A673 (cell line): ENCODE measurements around the gene IL23R. TPM values are rescaled to one million over a fixed set of nuclear protein-coding genes. Genes with fewer than 3 reads are reported as not detected.

Source experiments
- BruUV-seq: library from RNA; stranded (reverse); fragments of 400-500 nt; replicated peaks from 2 replicates; lab custom pipeline; 2021; lab: Mats Ljungman, UMichigan
- CTCF ChIA-PET: fragments of 300-600 bp; sonication (Branson Sonifier 250); formaldehyde crosslinking; loops from one replicate; lab custom pipeline; 2022; ENCODE audit warnings: antibody characterized with exemption; lab: Charles Lee
- POLR2A ChIA-PET: fragments of 300-600 bp; sonication (Branson Sonifier 250); formaldehyde crosslinking; loops from one replicate; lab custom pipeline; 2022; ENCODE audit warnings: antibody characterized with exemption; ENCODE audit not compliant: low non-redundant PET; lab: Charles Lee
- DNase-seq: peaks from one replicate; pipeline ENCODE4 v3.0.0-alpha.2; 2015; ENCODE audit warnings: low spot score
- H3K27ac ChIP-seq: fragments of 200-600 bp; sonication (generic); 2 replicates; pipeline ENCODE4 v1.5.1; 2016; ENCODE audit warnings: mixed run types, low read depth, mild to moderate bottlenecking, mixed read lengths, antibody characterized with exemption, low read length; ENCODE audit not compliant: poor library complexity, severe bottlenecking
- H3K27me3 ChIP-seq: fragments of 200-600 bp; sonication (generic); replicated peaks from 2 replicates; pipeline ENCODE4 v1.6.1; 2017; ENCODE audit warnings: mixed run types, low read depth, mild to moderate bottlenecking, mixed read lengths, antibody characterized with exemption, low read length; ENCODE audit not compliant: insufficient read depth, poor library complexity
- H3K36me3 ChIP-seq: fragments of 200-600 bp; sonication (generic); 2 replicates; pipeline ENCODE4 v1.6.1; 2016; ENCODE audit warnings: mixed run types, mild to moderate bottlenecking, mixed read lengths, antibody characterized with exemption, low read length; ENCODE audit not compliant: insufficient read depth, poor library complexity, severe bottlenecking
- H3K4me1 ChIP-seq: fragments of 200-600 bp; sonication (generic); 2 replicates; pipeline ENCODE4 v1.6.1; 2017; ENCODE audit warnings: mixed run types, mild to moderate bottlenecking, mixed read lengths, antibody characterized with exemption, low read length; ENCODE audit not compliant: insufficient read depth, poor library complexity, severe bottlenecking
- H3K4me3 ChIP-seq: fragments of 200-600 bp; sonication (generic); 2 replicates; pipeline ENCODE4 v1.5.1; 2016; ENCODE audit warnings: low read depth, mixed run types, mild to moderate bottlenecking, mixed read lengths, low read length; ENCODE audit not compliant: poor library complexity, severe bottlenecking
- H3K9me3 ChIP-seq: fragments of 200-600 bp; sonication (generic); 2 replicates; pipeline ENCODE4 v1.6.1; 2016; ENCODE audit warnings: mixed run types, low read depth, mild to moderate bottlenecking, mixed read lengths, antibody characterized with exemption, low read length; ENCODE audit not compliant: poor library complexity, severe bottlenecking
- EZH2 ChIP-seq: fragments of 200-600 bp; sonication (generic); IDR thresholded peaks from 2 replicates; pipeline ENCODE4 v1.6.1; 2017; ENCODE audit warnings: borderline replicate concordance, low read depth, mild to moderate bottlenecking, mixed read lengths, antibody characterized with exemption, low read length; ENCODE audit not compliant: poor library complexity, severe bottlenecking
- intact Hi-C: fragments of 100-400 bp; cut with micrococcal nuclease; formaldehyde crosslinking; loops from one replicate; pipeline ENCODE4 v1.10.0; 2022; ENCODE audit not compliant: unreplicated experiment
- total RNA-seq: library from RNA; stranded (reverse); gene quantifications from 2 replicates; pipeline ENCODE4 v1.2.3, GENCODE V29; 2021
- TF ChIP-seq, protein P1 (sequence below): fragments of 300-800, 200-600 bp; sonication (generic); conservative IDR thresholded peaks from 2 replicates; pipeline ENCODE4 v1.5.1; 2017; ENCODE audit warnings: low read depth, mild to moderate bottlenecking, antibody characterized with exemption, low read length, moderate library complexity, mixed read lengths

Gene IL23R
- total RNA-seq, 1 experiment from 2014 or later = not detected

GRCh38 chr1:67174716-67175284, 8.5 kb downstream of the IL23R start:
- CTCF ChIA-PET = no interaction called here
- no peak for TF ChIP-seq EZH2
- TF ChIP-seq, protein P1, sequence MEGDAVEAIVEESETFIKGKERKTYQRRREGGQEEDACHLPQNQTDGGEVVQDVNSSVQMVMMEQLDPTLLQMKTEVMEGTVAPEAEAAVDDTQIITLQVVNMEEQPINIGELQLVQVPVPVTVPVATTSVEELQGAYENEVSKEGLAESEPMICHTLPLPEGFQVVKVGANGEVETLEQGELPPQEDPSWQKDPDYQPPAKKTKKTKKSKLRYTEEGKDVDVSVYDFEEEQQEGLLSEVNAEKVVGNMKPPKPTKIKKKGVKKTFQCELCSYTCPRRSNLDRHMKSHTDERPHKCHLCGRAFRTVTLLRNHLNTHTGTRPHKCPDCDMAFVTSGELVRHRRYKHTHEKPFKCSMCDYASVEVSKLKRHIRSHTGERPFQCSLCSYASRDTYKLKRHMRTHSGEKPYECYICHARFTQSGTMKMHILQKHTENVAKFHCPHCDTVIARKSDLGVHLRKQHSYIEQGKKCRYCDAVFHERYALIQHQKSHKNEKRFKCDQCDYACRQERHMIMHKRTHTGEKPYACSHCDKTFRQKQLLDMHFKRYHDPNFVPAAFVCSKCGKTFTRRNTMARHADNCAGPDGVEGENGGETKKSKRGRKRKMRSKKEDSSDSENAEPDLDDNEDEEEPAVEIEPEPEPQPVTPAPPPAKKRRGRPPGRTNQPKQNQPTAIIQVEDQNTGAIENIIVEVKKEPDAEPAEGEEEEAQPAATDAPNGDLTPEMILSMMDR = no peak
- Histone ChIP-seq H3K27me3 (no peaks in the 10 kb centered on the region), H3K36me3 (no peaks in the 10 kb centered on the region), H3K27ac (no peak overlapping the region), H3K4me3 (no peak overlapping the region), H3K4me1 (no peaks in the 10 kb centered on the region), H3K9me3 (no peaks in the 10 kb centered on the region)
- intact Hi-C loops = no loop called here
- POLR2A ChIA-PET = no interaction called here
- DNase-seq = no peak
- no TSS peak for BruUV-seq

- H3K27ac ChIP-seq = no peak overlapping the region
- H3K27me3 ChIP-seq = no peaks in the 10 kb centered on the region
- intact Hi-C loops = no loop called here
- no peak overlapping the region for H3K4me3 ChIP-seq
- POLR2A ChIA-PET = no interaction called here
- H3K4me1 ChIP-seq = no peaks in the 10 kb centered on the region
- CTCF ChIA-PET = no interaction called here
- H3K9me3 ChIP-seq = no peaks in the 10 kb centered on the region
- no peaks in the 10 kb centered on the region for H3K36me3 ChIP-seq
- TF ChIP-seq EZH2 = no peak
- TF ChIP-seq, protein P1 = no peak
- no peak for DNase-seq
- no TSS peak for BruUV-seq
Measured at GRCh38 chr1:67175530-67176087, 9.4 kb downstream of the IL23R start.

GRCh38 chr1:67184838-67185421, 18.7 kb downstream of the IL23R start:
- Histone ChIP-seq H3K9me3 (no peaks in the 10 kb centered on the region), H3K4me1 (no peaks in the 10 kb centered on the region), H3K36me3 (no peaks in the 10 kb centered on the region), H3K27me3 (no peaks in the 10 kb centered on the region), H3K4me3 (no peak overlapping the region), H3K27ac (no peak overlapping the region)
- no peak for DNase-seq
- intact Hi-C loops = no loop called here
- no peak for TF ChIP-seq EZH2
- TF ChIP-seq, protein P1 = no peak
- no TSS peak for BruUV-seq
- ChIA-PET POLR2A (no interaction called here), CTCF (no interaction called here)
